Erythroblast (primary cell): ENCODE results near the gene BEST1.

ENCODE experiments used
- GATA1 ChIP-seq: IDR thresholded peaks from 2 replicates; pipeline ENCODE4 v1.6.1; 2011; ENCODE audit warnings: low read depth, mild to moderate bottlenecking, control low read depth, low read length, moderate library complexity
- POLR2A ChIP-seq: IDR thresholded peaks from 2 replicates; pipeline ENCODE4 v1.6.1; 2011; ENCODE audit warnings: mild to moderate bottlenecking, low read length

GRCh38 chr11:61927501-61927900 lies 22.6 kb upstream of the BEST1 start:
- TF ChIP-seq POLR2A (no peak), GATA1 (no peak)
